Measurements from ENCODE around the gene NDE1. TPM values are rescaled to one million over a fixed set of nuclear protein-coding genes. Genes with fewer than 3 reads are reported as not detected.
"Not testable (repeated sequence)": the region's sequence is repeated elsewhere in the genome, so short reads cannot be mapped to it uniquely, and the experiment has no call there.

Gene NDE1
- total RNA-seq, 4 donors from 2014 or later = 22.9 to 73.5 (median 38.8) TPM

DNA sequence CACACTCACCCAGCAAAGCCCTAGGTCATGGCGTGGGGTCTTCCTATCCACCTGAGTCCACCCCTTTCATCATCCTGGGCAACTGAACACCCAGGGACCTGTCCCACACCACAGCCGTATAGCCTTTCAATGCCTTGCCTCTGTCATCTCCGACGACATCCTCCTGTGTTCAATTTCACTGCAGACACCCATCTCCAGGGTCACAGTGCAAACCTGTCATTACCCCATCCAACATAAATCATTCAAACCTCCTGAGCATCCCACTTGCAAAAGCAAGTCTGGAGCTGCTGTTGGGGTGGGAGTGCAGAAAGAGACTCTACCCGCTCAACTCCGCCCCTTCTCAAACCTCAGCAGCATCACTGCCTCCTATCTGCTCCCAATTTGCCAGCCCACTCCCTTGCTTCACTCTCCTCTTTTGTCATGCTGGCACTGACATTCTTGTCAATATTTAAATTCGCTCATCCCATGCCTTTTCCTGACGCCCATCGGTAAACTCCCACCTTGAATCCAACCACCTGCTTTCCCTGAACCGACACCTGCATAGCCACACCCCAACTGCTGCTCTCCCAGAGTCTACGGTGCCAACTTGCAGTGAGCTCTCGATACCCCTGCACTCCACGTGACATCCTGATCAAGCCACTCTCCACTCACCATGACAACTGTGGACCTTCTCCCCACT, 44.1 kb upstream of the NDE1 start:
- no peak for TF ChIP-seq POLR2A (IDR thresholded peaks at IDR 0.05)
- no peak for TF ChIP-seq EP300 (IDR thresholded peaks at IDR 0.05)
- no peak for TF ChIP-seq CTCF (IDR thresholded peaks at IDR 0.05)
- H3K4me1 ChIP-seq = peaks cover 0 to 12% (median 3%) of the 10 kb centered on the region in 4 donors
- DNase-seq (ENCODE audit: low spot score in 2 of 2) = no peak
- no peaks in the 10 kb centered on the region for H3K27me3 ChIP-seq
- H3K9me3 ChIP-seq = no peaks in the 10 kb centered on the region
- 92 to 95% methylated on average over 13 of the region's 13 CpGs for WGBS, 2 donors
- peaks cover 4 to 97% (median 39%) of the 10 kb centered on the region in 3 donors for H3K36me3 ChIP-seq
- H3K27ac ChIP-seq = peak overlapping the region in 3 of 4 donors; percentile 59 to 84 (median 80)
- no peak overlapping the region for H3K4me3 ChIP-seq

DNA sequence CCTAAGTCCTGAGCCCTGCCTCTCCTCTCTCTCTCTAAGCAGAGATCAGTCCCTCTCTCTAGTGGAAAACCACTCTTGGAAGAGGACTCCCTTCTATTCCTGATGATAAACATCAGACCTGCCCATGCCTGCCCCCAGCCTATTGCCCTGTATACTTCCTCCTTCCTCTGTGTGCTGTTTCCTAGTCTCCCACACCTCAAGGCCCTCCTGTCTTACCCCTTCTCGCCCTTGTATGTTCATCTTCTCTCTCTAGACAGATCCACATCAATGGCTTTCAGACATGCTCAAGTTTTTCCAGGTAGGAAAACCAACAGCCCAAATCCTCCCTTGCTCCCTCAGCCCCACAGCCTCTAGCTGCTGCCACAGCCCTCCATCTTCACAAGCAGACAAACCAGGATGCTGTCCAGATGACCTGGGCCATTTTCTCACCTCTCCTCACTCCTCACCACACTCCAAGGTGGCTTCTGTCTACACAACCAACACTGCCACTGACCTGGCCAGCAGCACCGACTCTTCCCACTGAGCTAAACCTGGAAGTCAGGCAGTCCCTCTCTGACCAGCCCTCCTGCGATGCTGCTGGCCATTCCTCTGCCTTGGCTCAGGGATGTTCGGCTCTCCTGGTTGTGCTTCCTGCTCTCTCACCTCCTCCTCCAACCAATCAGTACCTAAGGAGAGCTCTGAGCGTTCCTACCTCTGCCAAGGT, 43.4 kb upstream of the NDE1 start:
- Histone ChIP-seq H3K4me1 (peaks cover 0 to 12% (median 3%) of the 10 kb centered on the region in 4 donors), H3K9me3 (no peaks in the 10 kb centered on the region), H3K27ac (peak overlapping the region; percentile 59 to 84 (median 74)), H3K27me3 (no peaks in the 10 kb centered on the region), H3K4me3 (no peak overlapping the region), H3K36me3 (peaks cover 4 to 97% (median 41%) of the 10 kb centered on the region in 3 donors)
- DNase-seq (ENCODE audit: low spot score in 2 of 2) = no peak
- 94 to 99% methylated on average over 5 of the region's 5 CpGs for WGBS, 2 donors
- no peak for TF ChIP-seq EP300 (IDR thresholded peaks at IDR 0.05)
- TF ChIP-seq CTCF (IDR thresholded peaks at IDR 0.05) = no peak
- no peak for TF ChIP-seq POLR2A (IDR thresholded peaks at IDR 0.05)

DNA sequence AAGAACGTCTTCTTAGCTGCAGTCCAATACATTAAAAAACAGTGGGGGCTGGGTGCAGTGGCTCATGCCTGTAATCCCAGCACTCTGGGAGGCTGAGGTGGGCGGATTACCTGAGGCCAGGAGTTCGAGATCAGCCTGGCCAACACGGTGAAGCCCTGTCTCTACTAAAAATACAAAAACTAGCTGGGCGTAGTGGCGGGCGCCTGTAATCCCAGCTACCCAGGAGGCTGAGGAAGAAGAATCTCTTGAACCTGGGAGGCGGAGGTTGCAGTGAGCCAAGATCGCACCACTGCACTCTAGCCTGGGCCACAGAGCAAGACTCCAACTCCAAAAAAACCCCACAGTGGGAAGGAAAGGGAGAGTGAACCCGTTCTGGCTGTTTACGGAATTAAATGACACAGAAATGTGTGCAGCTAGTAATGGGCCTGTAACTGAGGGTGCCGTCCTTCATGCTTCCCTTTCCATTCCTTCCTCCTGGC, 42.8 kb upstream of the NDE1 start:
- H3K9me3 ChIP-seq; H3K27me3 ChIP-seq; DNase-seq (ENCODE audit: low spot score in 2 of 2); H3K4me3 ChIP-seq: not testable (repeated sequence)
- WGBS, 2 donors = 81 to 90% methylated on average over 12 of the region's 12 CpGs
- Histone ChIP-seq H3K27ac (peak overlapping the region; percentile 59 to 84 (median 74)), H3K36me3 (peaks cover 4 to 97% (median 47%) of the 10 kb centered on the region in 3 donors), H3K4me1 (peaks cover 0 to 12% (median 3%) of the 10 kb centered on the region in 4 donors)

- H3K4me3 ChIP-seq = no peak overlapping the region
- H3K9me3 ChIP-seq = no peaks in the 10 kb centered on the region
- H3K27me3 ChIP-seq = no peaks in the 10 kb centered on the region
- TF ChIP-seq POLR2A (IDR thresholded peaks at IDR 0.05) = no peak
- no peak for TF ChIP-seq CTCF (IDR thresholded peaks at IDR 0.05)
- TF ChIP-seq EP300 (IDR thresholded peaks at IDR 0.05) = peak; percentile 74 to 95
- DNase-seq (ENCODE audit: low spot score in 2 of 2) = peak; percentile 27 to 66
- peaks cover 4 to 97% (median 43%) of the 10 kb centered on the region in 3 donors for H3K36me3 ChIP-seq
- peaks cover 0 to 12% (median 3%) of the 10 kb centered on the region in 4 donors for H3K4me1 ChIP-seq
- 59% methylated on average over 13 of the region's 13 CpGs for WGBS, 2 donors
- H3K27ac ChIP-seq = peak overlapping the region; percentile 59 to 84 (median 74)
Observed at GRCh38 chr16:15607700-15608396, 42.2 kb upstream of the NDE1 start.

- no peaks in the 10 kb centered on the region for H3K9me3 ChIP-seq
- peaks cover 3 to 97% (median 35%) of the 10 kb centered on the region in 3 donors for H3K36me3 ChIP-seq
- no peak for DNase-seq (ENCODE audit: low spot score in 2 of 2)
- 87% methylated on average over 19 of the region's 19 CpGs for WGBS, 2 donors
- TF ChIP-seq POLR2A (IDR thresholded peaks at IDR 0.05) (no peak), CTCF (IDR thresholded peaks at IDR 0.05) (no peak), EP300 (IDR thresholded peaks at IDR 0.05) (no peak)
- H3K27me3 ChIP-seq = no peaks in the 10 kb centered on the region
- H3K4me1 ChIP-seq = peaks cover 0 to 12% (median 3%) of the 10 kb centered on the region in 4 donors
- H3K27ac ChIP-seq = peak overlapping the region; percentile 4 to 80 (median 50)
- no peak overlapping the region for H3K4me3 ChIP-seq
Observed at GRCh38 chr16:15608398-15609285, 41.4 kb upstream of the NDE1 start.
